ENCODE measurements around the gene VGLL4. TPM values are rescaled to one million over a fixed set of nuclear protein-coding genes. Genes with fewer than 3 reads are reported as not detected.

Gene VGLL4
- total and polyA plus RNA-seq, 2 of the 4 experiments (the other 2 are of a cell fraction) = 26.2 to 35.4 TPM

DNA sequence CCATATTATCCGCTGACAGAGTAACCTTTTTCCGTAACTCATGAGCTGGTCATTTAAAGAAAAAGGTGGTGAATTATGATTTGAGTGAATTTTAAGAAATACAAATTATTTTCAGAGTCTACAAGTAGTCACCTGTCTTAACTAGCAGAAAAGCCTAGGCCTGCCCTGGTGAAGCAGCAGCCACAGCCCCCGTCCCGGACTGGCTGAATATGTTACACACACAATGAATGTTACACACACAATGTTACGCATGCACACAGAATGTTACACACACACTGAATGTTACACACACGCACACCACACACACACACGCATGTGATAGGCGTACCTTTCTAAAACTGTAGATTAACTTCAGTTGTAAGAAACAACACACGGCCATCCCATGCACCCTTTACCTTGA lies 77.8 kb downstream of the VGLL4 start:
- Histone ChIP-seq H4K91ac (ENCODE audit: insufficient read depth, low read depth, low read length) (no peak overlapping the region), H2BK20ac (ENCODE audit: low read depth, low read length) (no peak overlapping the region), H3K4me2 (ENCODE audit: low read depth, low read length) (no peak overlapping the region), H2AFZ (replicated peaks; ENCODE audit: low read length, poor library complexity) (no peak overlapping the region), H4K20me1 (ENCODE audit: insufficient read depth, low read length) (peaks cover 41% of the 10 kb centered on the region), H2AK9ac (replicated peaks; ENCODE audit: low read depth, low read length, poor library complexity) (no peak overlapping the region), H4K5ac (ENCODE audit: low read depth, low read length) (no peak overlapping the region), H3K14ac (replicated peaks; ENCODE audit: low read depth, low read length) (no peak overlapping the region), H3K79me1 (ENCODE audit: low read depth in 1 of 2, low read length in 2 of 2) (peaks cover 28 to 95% of the 10 kb centered on the region in 2 experiments), H3K56ac (ENCODE audit: extremely low read depth, insufficient read depth, low read length) (no peak overlapping the region), H3K27ac (ENCODE audit: insufficient read depth, low read length) (no peak overlapping the region), H3K9me3 (ENCODE audit: control insufficient read depth, insufficient read depth, low read length) (no peaks in the 10 kb centered on the region), H3K18ac (ENCODE audit: low read depth, low read length) (no peak overlapping the region), H3K23ac (ENCODE audit: low read depth, low read length) (no peak overlapping the region), H3K9ac (ENCODE audit: low read depth, low read length) (no peak overlapping the region), H3K27me3 (ENCODE audit: control insufficient read depth, insufficient read depth, low read length) (no peaks in the 10 kb centered on the region), H2AK5ac (ENCODE audit: low read depth, low read length) (peak overlapping the region; percentile 74; the same call in 1 of the 2 replicates), H3K9me1 (ENCODE audit: insufficient read depth, low read length) (peaks cover 44% of the 10 kb centered on the region), H2BK5ac (ENCODE audit: low read depth, low read length, poor library complexity, severe bottlenecking) (no peak overlapping the region), H3K4ac (ENCODE audit: low read depth, low read length) (peak overlapping the region; percentile 46; the same call in 1 of the 2 replicates), H2BK15ac (ENCODE audit: low read depth, low read length) (no peak overlapping the region), H3K4me1 (ENCODE audit: control insufficient read depth, insufficient read depth, low read length) (peaks cover 35% of the 10 kb centered on the region), H3K4me3 (ENCODE audit: insufficient read depth, low read depth, low read length) (no peak overlapping the region), H2BK120ac (ENCODE audit: low read depth, low read length) (no peak overlapping the region), H3K36me3 (ENCODE audit: control insufficient read depth, insufficient read depth, low read length) (peaks cover 57% of the 10 kb centered on the region), H4K8ac (ENCODE audit: low read depth in 2 of 2, low read length in 2 of 2) (peak overlapping the region in 1 of 2 experiments; percentile 50; a peak in 1 of 4 replicates)
- WGBS, 2 experiments (ENCODE audit: extremely low coverage in 2 of 2, insufficient read length in 1 of 2) = 97% methylated on average over 6 of the region's 9 CpGs; no CpG with 5 or more reads in 1 of the 2 experiments
- ATAC-seq (ENCODE audit: low read depth) (no peak), DNase-seq (no peak)
- POLR2A ChIA-PET (ENCODE audit: unreplicated experiment) = no interaction called here
- BruUV-seq (replicated peaks) = no TSS peak
- TF ChIP-seq FOS (IDR thresholded peaks at IDR 0.05; ENCODE audit: low read depth, low read length) = no peak
- no peak for TF ChIP-seq BHLHE40 (IDR thresholded peaks at IDR 0.05; ENCODE audit: low read depth, low read length)
- TF ChIP-seq RFX5 (IDR thresholded peaks at IDR 0.05; ENCODE audit: low read depth, low read length) = no peak
- TF ChIP-seq, protein P1, sequence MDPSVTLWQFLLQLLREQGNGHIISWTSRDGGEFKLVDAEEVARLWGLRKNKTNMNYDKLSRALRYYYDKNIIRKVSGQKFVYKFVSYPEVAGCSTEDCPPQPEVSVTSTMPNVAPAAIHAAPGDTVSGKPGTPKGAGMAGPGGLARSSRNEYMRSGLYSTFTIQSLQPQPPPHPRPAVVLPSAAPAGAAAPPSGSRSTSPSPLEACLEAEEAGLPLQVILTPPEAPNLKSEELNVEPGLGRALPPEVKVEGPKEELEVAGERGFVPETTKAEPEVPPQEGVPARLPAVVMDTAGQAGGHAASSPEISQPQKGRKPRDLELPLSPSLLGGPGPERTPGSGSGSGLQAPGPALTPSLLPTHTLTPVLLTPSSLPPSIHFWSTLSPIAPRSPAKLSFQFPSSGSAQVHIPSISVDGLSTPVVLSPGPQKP (IDR thresholded peaks at IDR 0.05; ENCODE audit: borderline replicate concordance, low read depth, low read length) = no peak
- TF ChIP-seq POLR2A (IDR thresholded peaks at IDR 0.05; ENCODE audit: low read depth, low read length) = no peak
- TF ChIP-seq, protein P2, sequence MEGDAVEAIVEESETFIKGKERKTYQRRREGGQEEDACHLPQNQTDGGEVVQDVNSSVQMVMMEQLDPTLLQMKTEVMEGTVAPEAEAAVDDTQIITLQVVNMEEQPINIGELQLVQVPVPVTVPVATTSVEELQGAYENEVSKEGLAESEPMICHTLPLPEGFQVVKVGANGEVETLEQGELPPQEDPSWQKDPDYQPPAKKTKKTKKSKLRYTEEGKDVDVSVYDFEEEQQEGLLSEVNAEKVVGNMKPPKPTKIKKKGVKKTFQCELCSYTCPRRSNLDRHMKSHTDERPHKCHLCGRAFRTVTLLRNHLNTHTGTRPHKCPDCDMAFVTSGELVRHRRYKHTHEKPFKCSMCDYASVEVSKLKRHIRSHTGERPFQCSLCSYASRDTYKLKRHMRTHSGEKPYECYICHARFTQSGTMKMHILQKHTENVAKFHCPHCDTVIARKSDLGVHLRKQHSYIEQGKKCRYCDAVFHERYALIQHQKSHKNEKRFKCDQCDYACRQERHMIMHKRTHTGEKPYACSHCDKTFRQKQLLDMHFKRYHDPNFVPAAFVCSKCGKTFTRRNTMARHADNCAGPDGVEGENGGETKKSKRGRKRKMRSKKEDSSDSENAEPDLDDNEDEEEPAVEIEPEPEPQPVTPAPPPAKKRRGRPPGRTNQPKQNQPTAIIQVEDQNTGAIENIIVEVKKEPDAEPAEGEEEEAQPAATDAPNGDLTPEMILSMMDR (conservative IDR thresholded peaks at IDR 0.05; ENCODE audit: low read depth, low read length) = no peak
- TF ChIP-seq MXI1 (IDR thresholded peaks at IDR 0.05; ENCODE audit: borderline replicate concordance, low read depth, low read length) = no peak
- TF ChIP-seq RAD21 (IDR thresholded peaks at IDR 0.05; ENCODE audit: low read length) = no peak
- no peak for TF ChIP-seq RCOR1 (IDR thresholded peaks at IDR 0.05; ENCODE audit: insufficient replicate concordance, low read length)
- in situ Hi-C loops (cut with MboI; ENCODE audit: low sequenced_read_pairs) (loop anchor here (10.0 kb wide), 1 partner anchor 79 kb away; the partner anchor contains the start of gene VGLL4), dilution Hi-C loops (cut with HindIII; ENCODE audit: low sequenced_read_pairs, unreplicated experiment) (no loop called here), intact Hi-C loops (cut with micrococcal nuclease) (no loop called here)
- CTCF ChIA-PET = no interaction called here

Measured in IMR-90 (cell line).